AG09319 (cell line): Measurements from ENCODE around the gene ARMH2.

Experiments
- DNase-seq: peaks from one replicate; pipeline ENCODE4 v3.0.0-alpha.2; 2010; ENCODE audit warnings: low read depth; ENCODE audit errors: extremely low read depth
- TF ChIP-seq, protein P1 (sequence below): IDR thresholded peaks from 2 replicates; pipeline ENCODE4 v1.5.1; 2011; ENCODE audit warnings: low read depth, mild to moderate bottlenecking, inconsistent platforms, low read length, moderate library complexity

ARMH2 gene

GRCh38 chr6:24795106-24795505, 3.6 kb downstream of the ARMH2 start:
- TF ChIP-seq, protein P1, sequence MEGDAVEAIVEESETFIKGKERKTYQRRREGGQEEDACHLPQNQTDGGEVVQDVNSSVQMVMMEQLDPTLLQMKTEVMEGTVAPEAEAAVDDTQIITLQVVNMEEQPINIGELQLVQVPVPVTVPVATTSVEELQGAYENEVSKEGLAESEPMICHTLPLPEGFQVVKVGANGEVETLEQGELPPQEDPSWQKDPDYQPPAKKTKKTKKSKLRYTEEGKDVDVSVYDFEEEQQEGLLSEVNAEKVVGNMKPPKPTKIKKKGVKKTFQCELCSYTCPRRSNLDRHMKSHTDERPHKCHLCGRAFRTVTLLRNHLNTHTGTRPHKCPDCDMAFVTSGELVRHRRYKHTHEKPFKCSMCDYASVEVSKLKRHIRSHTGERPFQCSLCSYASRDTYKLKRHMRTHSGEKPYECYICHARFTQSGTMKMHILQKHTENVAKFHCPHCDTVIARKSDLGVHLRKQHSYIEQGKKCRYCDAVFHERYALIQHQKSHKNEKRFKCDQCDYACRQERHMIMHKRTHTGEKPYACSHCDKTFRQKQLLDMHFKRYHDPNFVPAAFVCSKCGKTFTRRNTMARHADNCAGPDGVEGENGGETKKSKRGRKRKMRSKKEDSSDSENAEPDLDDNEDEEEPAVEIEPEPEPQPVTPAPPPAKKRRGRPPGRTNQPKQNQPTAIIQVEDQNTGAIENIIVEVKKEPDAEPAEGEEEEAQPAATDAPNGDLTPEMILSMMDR = no peak
- no peak for DNase-seq

DNA sequence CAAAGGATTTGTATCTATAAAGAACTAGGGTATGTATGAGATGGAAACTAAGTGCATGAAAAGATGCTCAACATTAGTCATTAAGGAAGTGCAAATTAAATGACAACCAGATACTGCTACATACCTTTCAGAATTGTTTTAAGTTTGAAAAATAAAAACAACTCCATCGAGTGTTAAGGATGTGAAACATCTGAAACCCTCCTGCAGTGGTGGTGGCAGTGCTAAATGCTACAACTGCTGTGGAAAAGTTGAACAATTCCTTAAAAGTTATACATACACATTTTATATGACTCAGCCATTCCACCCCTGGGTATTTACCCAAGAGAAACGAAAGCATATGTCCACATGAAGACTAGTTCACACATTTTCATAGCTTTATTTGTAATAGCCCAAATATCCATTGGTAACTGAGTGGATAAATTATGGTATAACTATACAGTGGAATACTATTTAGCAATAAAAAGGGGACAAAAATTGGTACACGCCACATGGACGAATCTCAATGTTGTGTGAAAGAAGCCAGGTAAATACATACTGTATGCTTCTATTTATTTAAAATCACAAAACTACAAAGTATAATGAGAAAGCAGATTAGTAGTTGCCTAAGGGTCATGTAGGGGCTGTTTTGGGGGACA, 10.6 kb downstream of the ARMH2 start:
- DNase-seq = no peak
- TF ChIP-seq, protein P1 = no peak

DNA sequence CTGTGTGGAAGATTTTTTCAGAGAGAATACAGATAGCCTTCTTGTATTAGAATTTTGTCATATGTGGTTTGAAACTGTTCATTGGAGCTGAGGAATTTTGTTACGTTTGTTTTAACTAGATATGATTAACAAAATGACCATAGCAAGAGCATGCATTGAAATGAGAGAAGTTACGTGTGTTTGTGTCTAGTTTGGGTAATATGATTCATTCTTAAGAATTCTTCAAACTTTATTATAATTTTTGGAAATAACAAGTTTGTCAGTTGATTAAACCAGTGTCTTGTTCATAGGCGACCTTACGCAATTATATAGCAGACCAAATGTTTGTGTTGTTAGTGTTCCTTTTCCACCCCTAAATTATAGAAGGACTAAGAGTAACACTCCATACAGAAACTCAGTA, 18.5 kb downstream of the ARMH2 start:
- DNase-seq = no peak
- TF ChIP-seq, protein P1 = no peak

DNA sequence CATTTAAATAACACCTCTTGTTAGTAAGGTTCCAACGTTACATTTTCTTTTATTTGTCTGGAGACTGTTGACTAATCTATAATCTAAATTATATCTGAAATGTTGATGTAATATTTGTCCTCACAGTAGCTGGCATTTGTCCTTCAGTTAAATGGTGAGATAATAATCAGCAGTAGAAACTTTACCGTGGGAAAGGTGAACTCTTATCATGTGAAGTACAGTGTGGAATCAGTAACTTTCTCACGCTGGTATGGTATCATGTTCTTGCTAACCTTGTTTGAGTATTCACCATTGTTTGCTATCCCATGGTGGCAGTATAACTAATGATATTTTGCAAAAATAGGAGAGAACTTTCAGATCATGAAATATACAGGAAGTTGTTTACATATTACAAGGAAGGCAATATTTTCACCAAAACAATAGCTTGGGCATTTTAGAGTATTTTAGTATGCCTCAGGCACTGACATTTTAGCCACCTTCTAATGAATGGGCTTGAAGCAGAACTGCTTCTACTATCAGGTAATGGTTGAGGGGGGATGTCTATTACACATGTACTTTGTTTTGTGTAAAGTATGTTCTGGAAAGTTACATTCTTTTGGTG, 19.2 kb downstream of the ARMH2 start:
- DNase-seq = no peak
- TF ChIP-seq, protein P1 = no peak

DNA sequence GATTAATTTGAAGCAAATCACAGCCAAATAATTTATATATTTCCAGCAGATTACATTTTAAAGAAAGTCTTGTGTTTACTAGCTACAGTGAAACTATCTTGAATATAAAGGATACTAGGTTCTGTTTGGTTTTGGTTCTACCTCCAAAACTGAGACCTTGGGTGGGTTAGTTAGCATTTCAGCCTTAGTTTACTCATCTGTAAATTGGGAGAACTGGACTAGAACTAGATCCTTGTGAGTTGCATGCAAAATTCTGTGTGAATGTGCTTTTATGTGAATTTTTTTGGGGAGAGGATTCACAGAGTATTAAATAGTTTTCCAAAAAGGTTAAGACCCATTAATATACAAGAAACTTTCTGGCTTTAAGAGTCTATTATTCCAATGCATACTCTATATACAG, 19.8 kb downstream of the ARMH2 start:
- TF ChIP-seq, protein P1 = no peak
- DNase-seq = no peak

- no peak for DNase-seq
- TF ChIP-seq, protein P1 = no peak
These were observed 20.6 kb downstream of the ARMH2 start for GRCh38 chr6:24778121-24778520.

DNA sequence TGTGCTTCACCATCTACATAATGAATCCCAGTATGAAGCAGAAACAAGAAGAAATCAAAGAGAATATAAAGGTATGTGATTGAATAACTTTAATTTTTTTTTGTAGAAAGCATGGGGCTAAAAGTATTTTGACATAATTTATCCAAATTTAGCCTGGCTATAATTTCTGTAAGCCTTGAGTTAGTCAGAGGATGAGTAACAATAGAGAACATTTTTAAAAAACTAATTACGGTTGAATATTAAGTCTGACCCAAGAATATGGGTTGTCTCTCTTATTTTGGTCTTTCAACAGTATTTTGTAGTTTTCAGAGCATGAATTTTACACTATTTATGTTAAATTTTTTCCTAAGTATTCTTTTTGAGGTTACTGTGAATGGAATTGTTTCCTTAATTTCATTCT, 21.5 kb downstream of the ARMH2 start:
- TF ChIP-seq, protein P1 = no peak
- no peak for DNase-seq
